Left kidney (tissue), 2 donors: Measurements from ENCODE around the gene NUTM1. TPM values are rescaled to one million over a fixed set of nuclear protein-coding genes. Genes with fewer than 3 reads are reported as not detected.
"Not testable (repeated sequence)": the region's sequence is repeated elsewhere in the genome, so short reads cannot be mapped to it uniquely, and the experiment has no call there.

Experiments
- DNase-seq: peaks from one replicate; pipeline ENCODE4 v3.0.0-alpha.2; 2013
- polyA plus RNA-seq: library from polyadenylated mRNA; unstranded; fragments of 120-200 nt; gene quantifications from one replicate; pipeline ENCODE4 v1.2.1, GENCODE V29; 2013; ENCODE audit not compliant: insufficient read length

Gene NUTM1
- polyA plus RNA-seq, 1 donor: 0.08 TPM

DNA sequence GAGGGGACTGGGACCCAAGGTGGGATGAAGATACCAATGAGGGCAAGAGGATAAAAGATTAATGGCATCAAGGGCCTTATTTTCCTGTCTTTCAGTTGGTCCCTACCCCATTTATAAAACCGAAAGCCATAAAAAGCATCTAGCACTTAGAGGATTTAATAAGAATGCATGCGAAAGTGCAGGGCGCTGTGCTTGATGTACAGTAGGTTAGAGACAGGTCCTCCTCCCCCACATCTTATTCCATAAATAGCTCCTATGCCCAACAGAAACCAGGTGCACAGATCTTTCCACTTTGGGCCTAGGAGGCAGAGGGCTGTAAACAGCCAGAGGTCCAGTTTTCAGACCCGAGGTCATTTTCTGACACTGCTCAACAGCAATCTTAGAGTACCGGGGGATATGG, 22.7 kb downstream of the NUTM1 start:
- no peak for DNase-seq

DNA sequence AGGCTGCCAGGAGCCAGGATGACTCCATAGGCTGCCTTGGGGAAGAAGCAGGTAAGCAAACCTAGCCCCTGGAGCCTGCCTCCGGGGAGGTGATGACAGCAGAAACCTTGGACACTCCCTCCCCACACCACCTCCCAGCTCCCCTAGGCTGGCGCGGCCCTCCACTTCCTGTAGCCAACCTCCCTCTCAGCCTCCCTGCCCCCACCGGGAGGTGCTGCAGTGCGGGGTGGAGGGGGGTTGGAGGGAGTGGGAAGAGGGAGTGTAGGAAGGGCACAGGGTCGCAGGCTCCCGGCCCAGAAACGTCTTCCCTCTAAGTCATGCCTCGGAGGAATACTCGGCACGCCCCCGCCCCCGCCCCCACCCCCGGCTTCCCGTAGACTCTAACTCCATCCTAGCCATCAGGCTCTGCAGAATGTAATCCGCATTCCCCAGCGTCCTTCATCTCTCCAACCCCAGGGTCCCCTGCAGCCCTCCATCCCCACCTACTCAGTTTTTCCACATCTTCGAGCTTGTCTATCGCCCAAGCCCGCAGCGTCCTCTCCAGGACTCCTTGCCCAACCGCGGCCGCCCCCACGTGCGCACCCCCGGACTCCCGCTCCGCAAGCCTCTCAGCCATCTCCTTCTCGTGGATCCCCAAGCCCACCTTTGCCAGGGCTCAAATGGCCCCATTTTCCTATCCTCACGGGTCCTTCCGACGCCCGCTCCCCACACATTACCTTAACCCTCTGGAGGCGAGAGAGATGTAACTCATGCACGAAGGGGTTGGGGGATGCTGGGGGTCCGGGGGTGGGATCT, 23.4 kb downstream of the NUTM1 start:
- peak; percentile 63 for DNase-seq

DNA sequence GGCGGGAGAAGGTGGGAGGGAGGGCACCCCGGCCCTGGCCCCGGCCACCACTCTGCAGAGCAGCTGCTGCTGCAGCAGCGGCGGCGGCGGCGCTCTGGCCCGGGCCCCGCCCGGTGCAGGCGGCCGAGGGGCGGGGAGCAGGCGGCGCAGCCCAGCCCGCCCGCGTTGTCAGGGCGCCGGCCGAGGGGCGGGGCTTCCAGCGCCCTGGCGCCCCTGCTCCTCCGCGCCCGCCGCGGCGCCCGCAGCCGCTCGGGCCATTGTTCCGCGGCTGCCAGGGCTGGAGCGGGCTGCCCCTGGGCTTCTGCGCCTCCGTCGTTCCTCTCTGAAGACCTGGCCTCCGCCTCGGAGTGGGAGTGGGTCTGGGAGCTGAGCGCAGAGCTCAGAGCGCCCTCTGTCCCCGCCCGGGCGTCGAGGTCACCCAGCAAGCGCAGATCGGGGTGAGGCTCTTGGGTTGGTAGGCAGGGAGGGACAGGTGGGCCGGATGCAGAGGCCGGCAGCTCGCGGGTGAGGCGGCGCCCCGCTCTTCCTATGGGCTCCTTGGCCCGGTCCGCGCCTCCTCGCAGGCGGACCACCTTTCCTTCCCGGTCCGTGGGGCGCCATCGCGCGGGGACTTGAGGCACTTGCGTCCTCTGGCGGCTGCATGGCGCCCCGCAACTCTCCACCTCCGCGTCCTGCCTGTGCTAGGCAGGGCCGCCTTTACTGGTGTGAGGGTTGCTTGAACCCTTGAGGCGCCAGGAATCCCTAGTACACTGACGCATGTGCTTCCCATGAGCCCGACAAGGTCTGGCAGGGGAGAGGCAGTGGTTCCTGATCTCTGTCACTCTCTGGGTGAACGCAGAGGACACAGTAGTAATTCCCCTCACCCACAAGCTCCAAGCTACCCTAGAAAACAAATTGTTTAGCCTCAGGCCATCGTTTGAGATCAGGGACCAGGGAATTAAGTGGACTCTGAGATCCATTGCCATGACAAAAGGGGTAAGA, 24.3 kb downstream of the NUTM1 start, which contains the start of gene LPCAT4:
Gene LPCAT4, minus strand, starts transcription at position 96 of the 981 bp plus-strand sequence. CDS start 96 bp downstream, outside the sequence.
- peak; percentile 84 for DNase-seq

DNA sequence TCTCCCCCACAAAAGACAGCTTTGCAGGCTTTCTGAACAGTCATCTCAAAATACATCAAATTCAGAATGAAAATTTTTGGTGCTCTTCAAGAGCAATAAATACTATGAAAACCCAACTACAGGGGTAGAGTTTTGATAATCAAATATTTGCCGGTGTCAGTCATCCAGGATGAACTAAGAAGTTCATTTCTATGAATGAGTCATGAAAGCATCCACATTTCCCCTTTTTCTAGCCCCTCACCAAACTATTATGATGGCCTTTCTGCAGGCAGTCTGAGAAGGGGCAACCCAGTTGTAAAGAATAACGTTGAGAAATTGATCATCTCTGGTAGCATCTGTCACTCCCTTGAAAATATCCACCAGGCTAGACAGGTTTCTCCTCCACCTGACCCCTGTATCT, 27.0 kb downstream of the NUTM1 start:
- no peak for DNase-seq

DNA sequence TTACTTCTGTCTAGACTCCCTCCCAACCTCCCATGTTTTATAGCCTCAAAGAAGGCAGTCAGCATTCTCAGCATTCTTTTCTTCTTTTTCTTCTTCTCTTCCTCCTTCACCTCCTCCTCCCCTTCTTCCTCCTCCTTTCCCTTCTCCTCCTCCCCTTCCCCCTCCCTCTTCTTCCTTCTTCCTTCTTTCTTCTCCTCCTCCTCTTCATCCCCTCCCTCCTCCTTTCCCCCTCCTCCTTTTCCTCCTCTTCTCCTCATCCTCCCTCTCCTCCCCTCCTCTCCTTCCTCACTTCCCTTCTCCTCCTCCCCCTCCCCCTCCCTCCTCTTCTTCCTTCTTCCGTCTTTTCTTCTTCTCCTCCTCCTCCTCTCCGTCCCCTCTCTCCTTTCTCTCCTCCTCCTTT, 27.5 kb downstream of the NUTM1 start:
- DNase-seq: no peak

DNA sequence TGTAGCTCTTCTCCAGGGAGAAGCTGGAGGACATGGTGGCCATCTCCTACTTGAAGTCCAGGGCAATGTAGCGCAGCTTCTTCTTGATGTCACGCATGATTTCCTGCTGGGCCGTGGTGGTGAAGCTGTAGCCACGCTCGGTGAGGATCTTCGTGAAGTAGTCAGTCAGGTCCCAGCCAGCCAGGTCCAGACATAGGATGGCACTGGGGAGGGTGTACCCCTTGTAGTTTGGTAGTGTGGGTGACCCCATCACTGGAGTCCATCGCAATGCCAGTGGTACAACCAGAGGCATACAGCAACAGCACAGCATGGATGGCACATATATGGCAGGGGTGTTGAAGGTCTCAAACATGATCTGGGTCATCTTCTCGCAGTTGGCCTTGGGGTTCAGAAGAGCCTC, 30.8 kb downstream of the NUTM1 start:
- DNase-seq: no peak

DNA sequence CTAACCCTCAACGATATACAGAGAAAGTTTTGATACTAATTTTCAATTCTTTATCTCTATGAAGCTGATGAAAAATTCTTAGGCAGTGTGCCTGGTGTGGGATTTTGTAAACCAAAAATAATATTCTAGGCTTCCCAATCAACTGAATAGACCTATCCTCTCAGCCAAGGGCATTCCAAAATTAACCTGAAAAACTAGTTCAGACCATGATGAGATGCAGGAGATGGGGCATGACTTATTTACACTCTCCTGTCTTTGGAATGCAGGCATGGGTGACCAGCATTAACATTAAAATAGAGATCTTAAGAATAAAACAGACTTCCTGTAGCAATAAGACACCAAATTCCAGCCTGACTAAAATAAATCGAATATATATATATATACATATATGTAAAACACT, 31.7 kb downstream of the NUTM1 start:
- DNase-seq: no peak

DNA sequence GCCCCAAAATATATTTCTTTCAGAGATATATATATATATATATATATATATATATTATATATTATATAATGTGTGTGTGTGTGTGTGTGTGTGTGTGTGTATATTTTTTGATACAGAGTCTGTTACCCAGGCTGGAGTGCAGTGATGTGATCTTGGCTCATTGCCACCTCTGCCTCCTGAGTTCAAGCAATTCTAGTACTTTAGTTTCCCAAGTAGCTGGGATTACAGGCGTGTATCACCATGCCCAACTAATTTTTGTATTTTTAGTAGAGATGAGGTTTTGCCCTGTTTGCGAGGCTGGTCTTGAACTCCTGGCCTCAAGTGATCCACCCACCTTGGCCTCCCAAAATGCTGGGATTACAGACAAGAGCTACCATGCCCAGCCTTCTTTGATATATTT, 32.4 kb downstream of the NUTM1 start:
- not testable (repeated sequence) for DNase-seq

DNA sequence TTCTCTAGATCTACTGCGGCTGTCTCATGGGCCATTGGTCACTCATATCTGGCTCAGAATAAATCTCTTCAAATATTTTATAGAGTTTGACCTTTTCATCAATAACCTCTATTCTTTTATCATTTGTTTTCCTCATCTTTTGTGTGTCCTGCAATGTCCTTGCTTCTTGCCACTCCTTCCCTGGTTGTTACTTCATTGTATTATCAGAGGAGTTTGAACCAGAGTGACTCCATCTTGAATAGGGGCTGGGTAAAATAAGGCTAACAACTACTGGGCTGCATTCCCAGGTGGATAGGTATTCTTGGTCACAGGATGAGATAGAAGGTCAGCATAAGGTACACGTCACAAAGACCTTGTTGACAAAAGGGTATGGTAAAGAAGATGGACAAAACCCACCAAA, 33.7 kb downstream of the NUTM1 start:
- DNase-seq: no peak

DNA sequence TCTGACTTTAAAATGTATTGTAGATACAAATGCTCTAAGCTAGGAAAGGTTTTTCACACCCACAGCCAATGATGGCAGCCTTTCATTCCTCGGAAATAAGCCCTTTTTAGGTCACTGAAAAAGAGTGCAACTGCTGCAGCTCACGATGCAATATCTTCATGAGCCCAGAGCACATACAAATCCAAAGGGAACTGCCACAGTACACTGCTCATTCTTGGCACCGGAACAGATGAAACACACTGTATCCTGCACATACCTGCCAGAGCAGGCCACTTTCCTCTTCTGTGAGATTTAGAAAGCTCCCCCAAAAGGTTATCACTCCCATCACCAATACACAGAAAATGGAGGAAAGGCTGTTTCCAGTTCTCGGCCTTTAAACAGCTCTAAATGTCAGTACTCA, 37.4 kb downstream of the NUTM1 start:
- not testable (repeated sequence) for DNase-seq

DNA sequence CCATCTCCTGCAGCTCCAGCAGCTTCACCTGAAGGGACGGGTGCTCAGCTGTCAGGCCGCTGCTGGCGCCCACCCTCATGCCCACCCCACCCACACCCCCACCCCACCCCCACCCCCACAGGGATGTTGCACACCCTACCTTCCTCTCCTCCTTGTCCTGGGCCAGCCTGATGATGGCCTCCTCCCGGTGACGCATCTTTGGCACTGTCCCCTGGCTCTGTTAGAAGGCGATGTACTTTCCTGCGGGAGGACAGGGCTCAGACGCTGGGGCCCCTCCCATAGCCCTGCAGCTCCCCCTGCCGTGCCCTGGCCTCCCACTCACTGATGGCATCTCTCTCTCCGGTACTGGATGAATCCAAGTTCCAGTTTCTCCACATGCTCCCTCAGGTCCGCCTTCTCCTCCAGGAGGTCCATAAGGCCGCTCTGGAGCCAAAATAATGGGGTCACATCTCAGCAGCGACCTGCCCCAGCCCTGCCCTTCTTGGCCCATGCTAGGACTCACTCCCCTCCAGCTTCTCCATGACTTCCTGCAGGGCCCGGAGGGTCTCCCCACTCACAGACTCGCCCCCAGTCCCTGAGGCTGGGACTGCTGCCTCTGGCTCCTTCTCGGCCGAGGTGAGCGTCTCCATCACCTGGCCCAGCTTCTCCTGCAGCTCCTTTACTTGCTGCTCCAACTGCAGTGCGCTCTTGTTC, 38.9 kb downstream of the NUTM1 start:
- not testable (repeated sequence) for DNase-seq

DNA sequence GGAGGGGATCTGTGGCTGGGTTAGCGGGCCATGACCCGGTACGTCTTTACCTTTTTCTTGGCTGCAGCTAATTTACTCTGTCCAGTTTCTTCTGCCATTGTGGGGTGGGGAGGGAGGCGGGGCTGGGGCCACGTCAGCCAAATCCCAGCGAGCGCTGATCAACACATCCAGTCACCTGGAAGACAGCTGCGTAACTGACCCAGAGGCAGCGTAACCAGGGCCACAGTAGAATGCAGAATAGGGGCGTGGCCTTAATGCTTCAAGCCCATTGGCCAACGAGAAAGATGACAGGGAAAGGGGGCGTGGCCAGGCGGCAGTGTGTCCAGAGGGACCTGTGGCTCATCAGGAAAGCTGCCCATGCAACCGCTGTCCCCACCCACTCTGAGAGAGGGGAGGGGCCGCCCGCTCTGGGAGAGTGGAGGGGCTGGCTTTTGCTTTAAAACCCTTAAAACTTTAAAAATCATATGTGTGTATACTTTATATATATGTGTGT, 46.5 kb downstream of the NUTM1 start:
- DNase-seq: not testable (repeated sequence)

DNA sequence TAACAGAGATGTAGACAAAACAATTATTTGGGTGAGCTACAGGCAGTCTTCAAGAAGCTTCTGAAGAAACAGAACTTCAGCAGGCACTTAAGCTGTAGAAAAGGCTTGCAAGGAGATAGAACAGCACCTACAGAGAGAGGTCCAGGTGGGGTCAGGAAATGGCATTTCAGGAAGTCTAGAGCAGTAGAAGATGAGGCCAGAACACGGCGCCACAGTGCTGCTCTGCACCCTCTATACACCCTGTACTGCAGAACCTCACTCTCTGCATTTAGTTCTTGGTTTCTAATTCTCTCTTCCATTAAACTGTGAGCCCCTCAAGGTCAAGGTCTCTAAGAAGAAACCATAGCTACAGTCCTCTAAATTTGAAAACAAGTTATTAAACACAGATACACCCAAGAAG, 49.9 kb downstream of the NUTM1 start:
- not testable (repeated sequence) for DNase-seq

DNA sequence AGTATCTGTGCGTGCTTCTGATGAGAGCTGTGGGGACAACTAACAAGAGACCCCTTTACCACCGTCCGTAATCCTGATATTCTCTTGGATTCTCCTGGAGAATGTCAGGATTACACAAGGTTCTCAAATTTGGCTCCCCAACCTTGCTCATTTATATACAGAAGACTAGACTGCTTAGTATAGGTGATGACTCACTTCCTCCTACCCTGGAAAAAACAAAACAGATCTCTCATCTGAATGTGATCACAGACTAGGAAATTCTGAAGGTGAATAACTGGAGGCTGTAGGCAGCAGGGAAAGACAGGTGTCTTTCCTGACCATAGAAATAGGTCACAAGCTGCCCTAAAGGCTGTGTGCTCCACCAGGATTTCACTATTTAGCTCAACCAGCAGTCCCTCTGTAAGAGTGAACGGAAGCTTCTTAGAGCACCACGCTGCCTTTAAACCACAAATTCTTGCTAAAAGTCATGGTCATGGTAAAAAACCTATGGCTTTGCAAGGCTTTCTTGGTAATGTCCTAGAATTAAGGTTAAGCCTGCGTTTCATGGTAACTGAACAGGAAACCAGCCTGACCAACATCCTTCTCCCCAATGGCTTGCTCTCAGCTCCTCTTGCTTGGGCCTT, 54.6 kb downstream of the NUTM1 start:
- DNase-seq: not testable (repeated sequence)

DNA sequence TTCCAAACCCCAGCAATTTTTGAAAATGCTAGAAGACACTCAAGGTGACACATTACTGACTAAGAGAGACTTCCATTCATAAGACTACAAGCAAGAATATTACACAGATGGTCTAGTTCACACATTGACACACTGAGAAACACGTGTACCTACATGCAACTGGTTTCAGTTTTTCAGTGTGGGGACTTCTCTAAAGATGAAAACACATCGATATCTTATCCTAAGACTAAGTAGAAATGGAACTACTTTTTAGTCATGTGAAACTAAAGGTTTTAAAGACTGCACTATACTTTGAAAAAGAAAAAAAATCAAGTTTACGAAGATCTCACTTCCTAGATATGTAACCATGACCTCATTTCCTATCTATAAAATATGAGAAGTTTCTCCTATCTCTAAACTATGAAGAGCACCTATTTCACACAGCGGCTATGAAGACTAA, 60.1 kb downstream of the NUTM1 start:
- DNase-seq: not testable (repeated sequence)

DNA sequence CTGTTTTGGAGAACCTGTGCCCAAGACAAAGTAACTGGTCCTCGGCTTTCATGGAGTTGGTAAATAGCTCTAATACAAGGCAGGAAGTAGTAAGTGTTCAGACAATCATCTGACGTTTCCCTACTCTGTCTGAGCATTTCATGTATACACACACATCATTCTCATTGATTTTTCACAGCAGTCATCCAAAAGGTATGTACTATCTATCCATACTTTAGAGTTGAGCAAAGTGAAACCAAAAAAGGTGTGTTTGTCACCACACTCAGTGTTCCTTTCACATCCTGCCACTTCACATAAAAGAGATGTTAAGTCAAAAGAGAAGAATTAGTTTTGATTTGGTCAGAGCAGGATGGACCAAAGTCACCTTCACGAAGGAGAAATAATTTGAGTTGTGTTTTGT, 60.8 kb downstream of the NUTM1 start:
- DNase-seq: not testable (repeated sequence)

Other genes with a start within 250 kb of the NUTM1 start
- gene EMC7, start 241.5 kb upstream of the NUTM1 start, polyA plus RNA-seq: 82.3 TPM
- gene PGBD4, start 241.2 kb upstream of the NUTM1 start, polyA plus RNA-seq: 2.6 TPM
- 90.2 TPM for gene KATNBL1, start 133.2 kb upstream of the NUTM1 start, polyA plus RNA-seq
- gene EMC4, start 118.3 kb upstream of the NUTM1 start, polyA plus RNA-seq: 136 TPM
- 35.1 TPM for gene SLC12A6, start 5.5 kb upstream of the NUTM1 start, polyA plus RNA-seq
- 123 TPM for gene NOP10, start 179 bp upstream of the NUTM1 start, polyA plus RNA-seq
- gene LPCAT4, start 23.9 kb downstream of the NUTM1 start, polyA plus RNA-seq: 45.5 TPM
- gene GOLGA8A, start 94.5 kb downstream of the NUTM1 start, polyA plus RNA-seq: 157 TPM
- gene GOLGA8B, start 240.3 kb downstream of the NUTM1 start, polyA plus RNA-seq: 221 TPM